ENCODE measurements around the gene RBP4. TPM values are rescaled to one million over a fixed set of nuclear protein-coding genes. Genes with fewer than 3 reads are reported as not detected.

Gene RBP4
- polyA plus RNA-seq, 1 donor = 33.9 TPM

DNA sequence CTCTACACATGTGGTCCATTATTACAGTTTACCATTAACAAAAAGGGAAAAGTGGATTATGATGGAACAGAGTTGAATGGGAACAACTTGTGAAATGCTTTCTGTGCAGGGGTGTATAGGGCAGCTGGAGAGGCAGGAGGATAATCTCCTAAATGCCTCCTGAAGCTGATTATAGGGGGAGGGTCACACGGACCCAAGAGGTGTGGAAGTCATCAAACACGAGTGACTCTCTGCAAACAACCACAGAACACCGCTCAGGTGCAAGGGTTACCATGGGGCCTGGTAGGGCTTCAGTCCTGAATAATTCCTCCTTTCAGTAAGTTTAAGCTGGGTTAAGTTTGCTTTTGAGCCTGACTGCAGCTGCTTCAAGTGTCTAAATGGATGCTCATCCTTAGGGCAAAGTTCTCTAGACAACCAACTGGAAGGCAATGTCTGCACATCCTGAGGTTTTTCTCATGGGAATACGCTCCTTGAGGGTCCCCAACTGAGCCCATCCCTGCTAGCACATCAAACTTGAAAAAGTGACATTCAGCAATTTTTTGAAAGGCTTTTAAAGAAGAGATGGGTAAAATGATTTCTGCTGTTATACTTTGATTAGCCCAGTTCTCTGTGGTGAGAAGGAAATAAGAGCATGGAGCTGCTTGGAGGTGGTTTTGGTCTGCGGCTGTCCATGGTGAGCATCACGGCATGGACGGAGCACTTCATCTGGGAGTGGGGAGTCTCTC is 13.2 kb upstream of the RBP4 start:
- DNase-seq = no peak
- no peaks in the 10 kb centered on the region for H3K36me3 ChIP-seq (ENCODE audit: control insufficient read depth, insufficient read depth, low read length)
- no peaks in the 10 kb centered on the region for H3K27me3 ChIP-seq (ENCODE audit: control insufficient read depth, insufficient read depth, low read length)
- no peaks in the 10 kb centered on the region for H3K9me3 ChIP-seq (ENCODE audit: control insufficient read depth, low read depth, low read length)
- H3K4me3 ChIP-seq (ENCODE audit: low read length) = no peak overlapping the region
- WGBS (ENCODE audit: insufficient coverage, low lambda C conversion rate) = no CpG with 5 or more reads among the region's 7 CpGs
- H3K4me1 ChIP-seq (ENCODE audit: control insufficient read depth, insufficient read depth, low read length) = no peaks in the 10 kb centered on the region
- H3K27ac ChIP-seq (ENCODE audit: low read length) = no peak overlapping the region

DNA sequence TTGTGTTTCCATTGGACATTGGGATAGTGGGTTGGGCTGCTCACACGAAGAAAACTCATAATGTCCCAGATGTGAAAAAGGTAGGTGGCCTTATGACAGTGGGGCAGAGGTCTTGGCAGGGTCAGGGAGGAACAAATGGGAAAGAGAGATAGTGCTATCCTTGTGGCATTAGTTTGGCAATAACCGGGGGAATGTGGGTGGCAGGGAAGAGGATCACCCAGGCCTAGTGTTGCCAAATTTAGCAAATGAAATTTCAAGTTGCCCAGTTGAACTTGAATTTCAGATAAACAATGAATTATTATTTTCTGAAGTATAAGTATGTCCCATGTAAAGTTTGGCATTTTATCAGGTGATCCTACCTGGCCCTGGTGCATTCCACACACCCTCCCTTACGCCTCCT is 12.1 kb upstream of the RBP4 start:
- Histone ChIP-seq H3K4me3 (ENCODE audit: low read length) (no peak overlapping the region), H3K4me1 (ENCODE audit: control insufficient read depth, insufficient read depth, low read length) (no peaks in the 10 kb centered on the region), H3K36me3 (ENCODE audit: control insufficient read depth, insufficient read depth, low read length) (no peaks in the 10 kb centered on the region), H3K27me3 (ENCODE audit: control insufficient read depth, insufficient read depth, low read length) (no peaks in the 10 kb centered on the region), H3K9me3 (ENCODE audit: control insufficient read depth, low read depth, low read length) (no peaks in the 10 kb centered on the region), H3K27ac (ENCODE audit: low read length) (no peak overlapping the region)
- WGBS (ENCODE audit: insufficient coverage, low lambda C conversion rate) = 88% methylated on average over 1 of the region's 3 CpGs
- DNase-seq = no peak

DNA sequence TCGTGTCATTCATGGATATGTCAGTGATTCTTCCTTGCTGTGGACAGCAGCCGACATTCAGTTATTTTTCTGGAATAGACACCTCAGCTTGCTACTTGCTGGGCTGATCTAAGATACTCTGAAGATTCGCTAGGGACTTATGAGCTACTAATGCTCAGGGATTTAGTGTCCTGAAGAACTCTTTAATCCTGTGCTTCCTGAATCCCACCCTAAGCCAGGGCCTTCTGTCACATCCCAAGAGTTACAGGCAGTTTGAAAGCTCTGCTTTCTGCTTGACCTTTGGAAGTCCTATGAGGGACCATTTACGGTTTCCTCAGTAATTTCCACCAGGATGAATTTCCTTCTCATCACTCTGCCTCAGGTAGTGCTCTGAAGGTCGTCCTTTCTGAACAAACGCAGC is 11.3 kb upstream of the RBP4 start, which contains the start of gene PDE6C:
Gene PDE6C, plus strand, starts transcription at position 227 of the 400 bp plus-strand sequence. CDS start 189 bp downstream, outside the sequence.
- Histone ChIP-seq H3K36me3 (ENCODE audit: control insufficient read depth, insufficient read depth, low read length) (no peaks in the 10 kb centered on the region), H3K27ac (ENCODE audit: low read length) (no peak within 1 kb of the TSS), H3K9me3 (ENCODE audit: control insufficient read depth, low read depth, low read length) (no peaks in the 10 kb centered on the region), H3K4me3 (ENCODE audit: low read length) (no peak within 1 kb of the TSS), H3K4me1 (ENCODE audit: control insufficient read depth, insufficient read depth, low read length) (no peaks in the 10 kb centered on the region), H3K27me3 (ENCODE audit: control insufficient read depth, insufficient read depth, low read length) (no peaks in the 10 kb centered on the region)
- no CpG with 5 or more reads among the region's 6 CpGs for WGBS (ENCODE audit: insufficient coverage, low lambda C conversion rate)
- no peak for DNase-seq

DNA sequence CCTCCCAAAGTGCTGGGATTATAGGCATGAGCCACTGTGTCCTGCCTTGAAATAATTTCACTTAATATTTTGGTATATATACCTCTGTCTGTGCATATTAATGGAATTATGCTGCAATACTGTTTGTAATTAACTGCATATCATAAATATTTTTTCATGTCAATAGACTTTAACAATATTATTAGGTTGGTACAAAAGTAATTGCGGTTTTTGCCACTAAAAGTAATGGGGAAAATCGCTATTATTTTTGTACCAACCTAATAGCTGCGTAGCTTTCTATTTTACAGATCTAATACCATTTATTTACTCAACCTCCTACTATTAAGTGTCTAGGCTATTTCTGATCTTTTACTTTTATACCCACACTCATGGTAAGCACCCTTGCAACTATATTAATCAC is 7.4 kb upstream of the RBP4 start:
- H3K4me1 ChIP-seq (ENCODE audit: control insufficient read depth, insufficient read depth, low read length) = no peaks in the 10 kb centered on the region
- H3K27me3 ChIP-seq (ENCODE audit: control insufficient read depth, insufficient read depth, low read length) = peaks cover 8% of the 10 kb centered on the region
- 90% methylated on average over 2 of the region's 3 CpGs for WGBS (ENCODE audit: insufficient coverage, low lambda C conversion rate)
- H3K36me3 ChIP-seq (ENCODE audit: control insufficient read depth, insufficient read depth, low read length) = no peaks in the 10 kb centered on the region
- H3K4me3 ChIP-seq (ENCODE audit: low read length) = no peak overlapping the region
- H3K9me3 ChIP-seq (ENCODE audit: control insufficient read depth, low read depth, low read length) = no peaks in the 10 kb centered on the region
- DNase-seq = no peak
- H3K27ac ChIP-seq (ENCODE audit: low read length) = no peak overlapping the region

DNA sequence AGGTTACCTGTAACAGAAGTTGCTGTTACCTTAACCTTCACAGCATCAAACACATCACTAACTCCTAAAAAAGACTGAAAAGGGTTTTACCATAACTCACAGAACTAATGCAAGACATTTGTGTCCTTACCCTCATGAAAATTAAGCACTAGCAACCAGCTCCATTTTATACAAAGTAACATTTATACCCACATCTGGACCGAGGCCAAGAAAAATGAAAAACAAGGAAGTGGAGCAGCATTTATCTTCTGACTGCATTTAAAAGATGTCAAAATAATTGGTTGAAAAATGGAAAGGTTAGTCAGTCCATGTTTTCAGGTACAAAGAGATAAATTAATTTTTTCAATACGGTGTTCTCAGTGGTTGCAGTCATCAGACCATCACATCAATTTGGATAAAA is 3.1 kb upstream of the RBP4 start:
- Histone ChIP-seq H3K27me3 (ENCODE audit: control insufficient read depth, insufficient read depth, low read length) (peaks cover 36% of the 10 kb centered on the region), H3K4me1 (ENCODE audit: control insufficient read depth, insufficient read depth, low read length) (no peaks in the 10 kb centered on the region), H3K27ac (ENCODE audit: low read length) (no peak overlapping the region), H3K36me3 (ENCODE audit: control insufficient read depth, insufficient read depth, low read length) (no peaks in the 10 kb centered on the region), H3K4me3 (ENCODE audit: low read length) (no peak overlapping the region), H3K9me3 (ENCODE audit: control insufficient read depth, low read depth, low read length) (no peaks in the 10 kb centered on the region)
- 75% methylated on average over 2 of the region's 2 CpGs for WGBS (ENCODE audit: insufficient coverage, low lambda C conversion rate)
- no peak for DNase-seq

DNA sequence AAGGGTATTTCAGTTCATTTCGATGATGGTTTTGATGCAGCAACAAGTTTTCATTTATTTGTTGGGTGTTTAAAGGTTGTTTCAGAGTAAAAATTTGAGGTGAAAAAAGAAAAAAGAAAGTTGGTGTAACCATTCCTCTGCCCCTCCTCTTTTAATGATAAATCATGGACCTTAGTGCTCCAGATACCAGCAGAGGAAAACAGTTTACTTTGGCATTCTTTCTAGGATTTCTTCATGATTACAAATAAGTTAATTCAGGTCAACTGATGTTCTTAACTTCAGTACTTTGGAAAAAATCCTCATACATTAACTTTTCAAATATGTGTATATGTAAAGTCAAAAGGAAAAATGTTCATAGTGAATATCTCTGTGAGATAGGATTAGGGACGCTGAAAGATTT is 2.0 kb upstream of the RBP4 start:
- H3K9me3 ChIP-seq (ENCODE audit: control insufficient read depth, low read depth, low read length) = no peaks in the 10 kb centered on the region
- no peak for DNase-seq
- no peak overlapping the region for H3K27ac ChIP-seq (ENCODE audit: low read length)
- peaks cover 36% of the 10 kb centered on the region for H3K27me3 ChIP-seq (ENCODE audit: control insufficient read depth, insufficient read depth, low read length)
- no peaks in the 10 kb centered on the region for H3K4me1 ChIP-seq (ENCODE audit: control insufficient read depth, insufficient read depth, low read length)
- WGBS (ENCODE audit: insufficient coverage, low lambda C conversion rate) = 94% methylated on average over 2 of the region's 2 CpGs
- no peak overlapping the region for H3K4me3 ChIP-seq (ENCODE audit: low read length)
- no peaks in the 10 kb centered on the region for H3K36me3 ChIP-seq (ENCODE audit: control insufficient read depth, insufficient read depth, low read length)

DNA sequence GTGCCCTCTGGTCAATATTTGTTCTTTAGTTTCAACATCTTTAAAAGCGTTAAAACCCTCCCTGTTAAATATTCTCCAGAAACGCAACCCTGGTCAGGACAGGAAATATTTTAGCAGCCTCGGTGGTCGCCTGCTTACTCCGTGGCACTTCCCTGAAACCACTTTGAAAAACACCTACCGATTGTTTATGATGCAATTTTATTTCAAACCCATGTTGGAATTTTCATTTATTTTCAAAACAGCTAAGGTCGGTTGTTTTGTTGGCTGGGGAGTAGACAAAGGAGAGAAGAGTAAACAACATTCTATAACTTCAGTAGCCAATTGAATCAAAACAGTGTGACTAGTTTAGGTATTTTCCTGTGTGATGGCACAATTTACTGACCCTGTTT is 733 bp upstream of the RBP4 start:
- Histone ChIP-seq H3K27ac (ENCODE audit: low read length) (no peak overlapping the region), H3K9me3 (ENCODE audit: control insufficient read depth, low read depth, low read length) (no peaks in the 10 kb centered on the region), H3K36me3 (ENCODE audit: control insufficient read depth, insufficient read depth, low read length) (no peaks in the 10 kb centered on the region), H3K4me1 (ENCODE audit: control insufficient read depth, insufficient read depth, low read length) (no peaks in the 10 kb centered on the region), H3K4me3 (ENCODE audit: low read length) (no peak overlapping the region), H3K27me3 (ENCODE audit: control insufficient read depth, insufficient read depth, low read length) (peaks cover 36% of the 10 kb centered on the region)
- DNase-seq = no peak
- WGBS (ENCODE audit: insufficient coverage, low lambda C conversion rate) = 0% methylated on average over 3 of the region's 7 CpGs

DNA sequence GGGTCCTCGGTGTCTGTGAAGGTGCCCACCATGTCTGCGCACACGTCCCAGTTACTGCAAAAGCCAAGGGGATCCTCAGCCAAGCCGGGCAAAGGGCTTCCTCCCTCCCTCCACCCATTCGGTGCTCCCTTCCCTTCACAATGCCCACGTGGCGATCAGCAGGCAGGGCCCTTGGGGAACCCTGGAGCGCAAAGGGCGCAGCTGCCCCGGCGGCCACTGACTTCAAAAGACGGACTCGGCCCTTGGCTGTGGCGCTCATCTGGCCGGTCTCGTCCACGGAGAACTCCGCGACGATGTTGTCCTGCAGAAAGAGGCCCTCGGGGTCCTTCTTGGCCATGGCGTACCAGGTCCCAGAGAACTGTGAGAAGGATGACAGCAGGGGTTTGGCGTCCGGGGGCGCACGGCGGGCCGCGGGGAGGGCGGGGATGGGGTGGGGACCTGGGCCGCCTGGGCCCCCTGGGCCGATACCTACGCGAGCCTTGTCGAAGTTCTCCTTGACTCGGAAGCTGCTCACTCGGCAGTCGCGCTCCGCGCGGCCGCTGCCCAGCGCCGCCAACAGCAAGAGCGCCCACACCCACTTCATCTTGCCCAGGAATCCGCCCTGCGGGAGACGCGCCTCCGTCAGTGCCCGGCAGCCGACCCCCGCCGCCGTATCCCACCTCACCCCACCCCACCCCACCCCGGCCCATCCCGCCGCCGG is 439 bp downstream of the RBP4 start:
- Histone ChIP-seq H3K4me3 (ENCODE audit: low read length) (peak overlapping the region; percentile 22), H3K4me1 (ENCODE audit: control insufficient read depth, insufficient read depth, low read length) (no peaks in the 10 kb centered on the region), H3K9me3 (ENCODE audit: control insufficient read depth, low read depth, low read length) (no peaks in the 10 kb centered on the region), H3K27me3 (ENCODE audit: control insufficient read depth, insufficient read depth, low read length) (peaks cover 36% of the 10 kb centered on the region), H3K27ac (ENCODE audit: low read length) (no peak overlapping the region), H3K36me3 (ENCODE audit: control insufficient read depth, insufficient read depth, low read length) (no peaks in the 10 kb centered on the region)
- WGBS (ENCODE audit: insufficient coverage, low lambda C conversion rate) = no CpG with 5 or more reads among the region's 60 CpGs
- DNase-seq = peak; percentile 52 to 63

DNA sequence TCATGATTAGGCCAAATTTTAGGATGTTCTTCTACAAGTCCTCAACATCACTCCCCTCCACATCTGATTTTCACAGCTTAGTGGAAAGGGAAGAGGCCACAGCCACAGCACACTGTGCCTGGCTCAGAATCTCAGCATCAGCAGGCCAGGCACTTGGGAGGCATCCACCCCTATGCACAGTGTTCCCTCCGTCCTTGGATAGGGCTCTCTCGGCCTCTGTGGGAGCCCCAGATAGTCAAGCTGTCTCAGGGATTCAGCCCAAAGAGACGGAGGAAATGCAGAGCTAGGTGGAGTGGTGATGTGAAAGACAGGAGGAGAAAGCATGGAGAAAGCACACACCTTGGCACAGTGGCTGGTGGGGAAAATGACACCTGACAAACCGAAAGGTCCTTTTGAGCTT is 1.3 kb downstream of the RBP4 start:
- no peak for DNase-seq
- Histone ChIP-seq H3K9me3 (ENCODE audit: control insufficient read depth, low read depth, low read length) (no peaks in the 10 kb centered on the region), H3K27ac (ENCODE audit: low read length) (no peak overlapping the region), H3K27me3 (ENCODE audit: control insufficient read depth, insufficient read depth, low read length) (peaks cover 36% of the 10 kb centered on the region), H3K4me3 (ENCODE audit: low read length) (peak overlapping the region; percentile 22), H3K4me1 (ENCODE audit: control insufficient read depth, insufficient read depth, low read length) (no peaks in the 10 kb centered on the region), H3K36me3 (ENCODE audit: control insufficient read depth, insufficient read depth, low read length) (no peaks in the 10 kb centered on the region)
- no CpG with 5 or more reads among the region's 4 CpGs for WGBS (ENCODE audit: insufficient coverage, low lambda C conversion rate)

DNA sequence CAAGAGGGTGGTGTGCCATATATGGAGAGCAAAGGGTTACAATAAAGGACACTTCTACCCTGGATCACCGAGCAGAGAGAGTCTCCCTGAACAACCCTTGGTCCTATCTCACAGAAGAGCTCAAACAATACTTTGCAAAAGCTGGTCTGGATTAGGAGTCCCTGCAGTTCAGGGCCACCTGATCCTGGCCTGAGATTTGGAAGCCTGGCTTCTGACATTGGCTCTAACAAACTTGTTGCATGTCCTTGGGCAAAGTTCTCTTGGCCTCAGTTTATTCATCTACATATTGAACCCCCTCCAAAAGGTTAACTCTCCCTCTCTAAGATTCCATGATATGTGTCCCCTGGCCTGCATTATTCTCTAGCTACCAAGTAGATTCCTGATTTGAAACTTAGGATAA is 1.7 kb downstream of the RBP4 start:
- H3K36me3 ChIP-seq (ENCODE audit: control insufficient read depth, insufficient read depth, low read length) = no peaks in the 10 kb centered on the region
- no peak for DNase-seq
- no peak overlapping the region for H3K4me3 ChIP-seq (ENCODE audit: low read length)
- no CpG with 5 or more reads among the region's 1 CpG for WGBS (ENCODE audit: insufficient coverage, low lambda C conversion rate)
- H3K9me3 ChIP-seq (ENCODE audit: control insufficient read depth, low read depth, low read length) = no peaks in the 10 kb centered on the region
- peaks cover 34% of the 10 kb centered on the region for H3K27me3 ChIP-seq (ENCODE audit: control insufficient read depth, insufficient read depth, low read length)
- no peaks in the 10 kb centered on the region for H3K4me1 ChIP-seq (ENCODE audit: control insufficient read depth, insufficient read depth, low read length)
- H3K27ac ChIP-seq (ENCODE audit: low read length) = no peak overlapping the region

DNA sequence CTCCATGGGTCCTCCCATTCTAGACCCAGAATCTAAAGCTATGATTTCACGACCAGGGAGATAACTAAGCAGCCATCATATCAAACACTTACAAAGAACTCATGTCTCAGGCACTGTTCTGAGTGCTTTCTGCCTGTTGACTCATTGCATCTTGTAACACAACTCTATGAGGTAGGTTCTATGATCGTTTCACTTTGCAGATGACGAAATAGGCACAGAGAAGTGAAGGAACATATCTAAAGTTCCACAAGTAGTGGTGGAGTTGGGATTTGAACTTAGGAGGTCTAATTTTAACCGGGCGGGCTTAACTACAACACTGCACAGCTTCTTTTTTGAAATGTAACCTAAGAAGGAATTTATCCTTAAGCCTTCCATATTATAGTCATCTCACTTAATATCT is 2.9 kb downstream of the RBP4 start:
- H3K4me3 ChIP-seq (ENCODE audit: low read length) = no peak overlapping the region
- WGBS (ENCODE audit: insufficient coverage, low lambda C conversion rate) = no CpG with 5 or more reads among the region's 5 CpGs

More for the DNA sequence above, 2.9 kb downstream of the RBP4 start:
- no peak for DNase-seq
- Histone ChIP-seq H3K27me3 (ENCODE audit: control insufficient read depth, insufficient read depth, low read length) (peaks cover 28% of the 10 kb centered on the region), H3K4me1 (ENCODE audit: control insufficient read depth, insufficient read depth, low read length) (no peaks in the 10 kb centered on the region), H3K36me3 (ENCODE audit: control insufficient read depth, insufficient read depth, low read length) (peaks cover 3% of the 10 kb centered on the region), H3K9me3 (ENCODE audit: control insufficient read depth, low read depth, low read length) (no peaks in the 10 kb centered on the region), H3K27ac (ENCODE audit: low read length) (no peak overlapping the region)
